GM19372 (cell line): Measurements from ENCODE around the gene GRIA2.
"Not testable (repeated sequence)": the region's sequence is repeated elsewhere in the genome, so short reads cannot be mapped to it uniquely, and the experiment has no call there.

Experiments
- ATAC-seq: cut with Tn5 transposase; IDR thresholded peaks from one replicate; pipeline ENCODE4 v1.9.1; 2021; ENCODE audit warnings: mild to moderate bottlenecking, low read depth, moderate library complexity; ENCODE audit not compliant: unreplicated experiment

Gene GRIA2

GRCh38 chr4:157246964-157247363 lies 26.4 kb downstream of the GRIA2 start:
- ATAC-seq, result no peak

GRCh38 chr4:157258165-157258564 lies 37.6 kb downstream of the GRIA2 start:
- not testable (repeated sequence) for ATAC-seq

DNA sequence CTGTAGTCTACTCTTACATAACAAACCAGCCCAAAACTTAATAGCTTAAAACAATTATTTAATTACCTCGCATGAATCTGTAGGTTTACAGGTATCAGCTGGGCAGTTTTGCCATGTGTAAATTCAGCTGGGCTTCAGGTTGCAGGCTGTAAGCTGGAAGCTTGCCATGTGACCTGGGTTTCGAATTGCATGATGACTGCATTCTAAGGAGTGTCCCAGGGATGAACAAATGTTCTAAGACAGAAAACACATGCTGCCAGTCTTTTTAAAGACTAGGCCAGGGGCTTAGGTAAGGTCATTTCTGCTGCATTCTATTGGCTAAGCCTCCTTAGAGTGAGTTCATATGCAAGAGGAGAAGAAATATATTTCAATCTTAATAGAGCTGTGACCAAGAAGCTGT lies 44.8 kb downstream of the GRIA2 start:
- ATAC-seq, result no peak

DNA sequence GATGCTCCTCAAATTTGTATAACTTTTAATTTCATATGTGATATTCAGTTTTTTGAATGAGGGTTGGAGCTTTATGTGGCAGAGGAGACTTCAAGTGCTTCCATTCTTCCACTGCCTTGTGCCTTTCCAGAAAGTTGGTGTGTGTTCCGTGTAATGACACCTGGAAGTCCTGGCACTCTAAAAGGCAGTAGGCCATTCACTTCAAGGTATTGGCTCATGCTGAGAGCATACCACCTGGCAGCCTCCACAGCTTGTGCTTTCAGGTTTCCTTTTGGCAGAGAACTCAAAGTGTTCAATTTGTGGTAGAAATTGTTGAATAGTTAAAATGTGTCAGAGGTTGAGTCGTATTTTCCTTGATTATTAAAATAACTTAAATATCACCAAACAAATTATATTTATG lies 49.6 kb downstream of the GRIA2 start:
- no peak for ATAC-seq

DNA sequence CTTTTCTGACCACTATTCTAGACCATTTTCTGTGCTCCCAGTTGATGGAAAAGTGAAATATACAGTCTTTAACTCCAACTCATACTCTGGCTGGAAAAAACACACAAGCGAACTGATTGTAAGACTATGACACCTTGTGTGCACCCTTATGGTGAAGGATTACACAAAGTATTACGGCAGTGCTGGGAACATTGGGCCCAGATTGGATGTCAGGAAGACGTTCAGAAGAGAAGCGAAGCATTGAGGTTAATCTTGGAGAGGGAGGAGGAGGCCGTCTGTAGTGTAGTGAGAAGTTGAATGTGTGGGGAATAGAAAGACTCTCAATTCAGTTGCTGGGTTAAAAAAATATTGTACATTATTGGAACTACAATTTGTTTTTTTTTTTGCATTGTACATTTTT lies 50.0 kb downstream of the GRIA2 start:
- no peak for ATAC-seq

- no peak for ATAC-seq
Measured at GRCh38 chr4:157271166-157271869, 50.8 kb downstream of the GRIA2 start.

DNA sequence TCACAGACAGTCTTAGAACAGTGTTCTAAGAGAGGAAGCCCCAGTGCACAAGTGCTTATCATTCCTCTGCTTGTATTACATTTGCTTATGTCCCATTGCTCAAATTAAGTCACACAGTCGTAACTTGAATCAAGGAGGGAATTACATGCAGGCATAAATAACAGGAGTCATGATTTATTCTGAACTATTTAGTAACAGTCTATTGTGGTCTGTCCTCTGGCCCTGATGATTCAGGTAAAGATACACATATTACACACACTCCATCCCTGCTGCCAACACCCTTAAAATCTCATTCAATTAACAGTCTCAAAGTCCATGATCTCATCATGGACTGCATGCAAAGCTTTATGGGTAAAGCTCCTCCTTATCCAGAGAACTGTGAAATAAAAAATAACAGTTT lies 60.1 kb downstream of the GRIA2 start:
- ATAC-seq, result no peak

DNA sequence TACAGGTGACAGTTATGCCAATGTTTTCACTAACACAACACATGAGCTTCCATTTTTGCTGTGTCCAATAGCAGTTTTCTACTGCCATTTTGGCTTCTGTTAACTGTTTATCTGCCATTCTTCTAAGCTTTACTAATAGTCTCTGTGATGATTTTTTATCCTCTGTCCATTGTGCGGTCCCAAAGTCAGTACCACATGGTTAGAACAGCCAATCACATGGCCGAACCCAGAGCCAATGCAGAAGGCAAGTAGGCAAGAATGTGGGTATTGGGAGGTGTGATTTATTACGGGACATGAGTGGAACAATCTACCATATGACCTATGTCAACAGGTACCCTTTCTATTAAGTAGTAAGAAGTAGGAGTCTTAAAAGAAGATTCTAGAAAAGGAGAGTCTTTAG lies 61.5 kb downstream of the GRIA2 start:
- no peak for ATAC-seq

- ATAC-seq, result no peak
Measured at GRCh38 chr4:157287445-157287844, 66.9 kb downstream of the GRIA2 start.

DNA sequence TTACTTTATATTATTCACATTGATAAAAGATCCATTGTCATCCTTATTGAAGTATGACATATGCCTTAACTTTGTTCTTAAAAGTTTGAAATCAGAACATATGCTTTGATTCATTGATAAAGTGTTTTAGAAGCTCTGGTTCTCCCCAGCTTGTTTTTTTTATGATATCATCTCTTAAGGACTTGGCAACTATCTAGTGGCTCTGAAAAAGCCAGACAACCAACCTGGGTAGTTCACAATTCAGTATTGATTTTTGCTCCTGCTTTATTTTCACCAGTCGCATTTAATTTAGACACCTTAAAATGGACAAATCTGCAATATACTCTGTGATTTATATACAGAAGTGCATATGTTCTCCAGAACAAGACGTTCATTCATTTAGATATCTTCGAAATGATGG lies 70.1 kb downstream of the GRIA2 start:
- no peak for ATAC-seq

- no peak for ATAC-seq
Measured at GRCh38 chr4:157291071-157291470, 70.5 kb downstream of the GRIA2 start.

DNA sequence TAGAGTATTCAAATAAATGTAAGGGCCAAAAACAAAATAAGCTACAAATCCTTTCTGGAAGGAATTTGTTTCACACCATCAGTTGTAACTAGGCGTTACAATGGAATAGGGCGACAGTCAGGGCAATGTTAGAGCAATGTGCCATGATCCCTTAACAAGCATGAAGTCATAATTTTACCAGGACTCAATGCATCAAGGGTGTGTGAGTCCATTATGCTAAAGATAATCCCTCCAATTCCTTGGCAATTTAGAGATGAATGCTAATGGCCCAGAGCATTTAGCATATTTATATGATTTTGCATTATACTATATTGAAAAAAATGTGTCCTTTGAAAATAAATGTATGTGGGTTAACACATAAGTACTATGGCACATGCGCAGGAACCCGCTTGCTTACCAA lies 73.1 kb downstream of the GRIA2 start:
- no peak for ATAC-seq

GRCh38 chr4:157294575-157294974 lies 74.0 kb downstream of the GRIA2 start:
- no peak for ATAC-seq

DNA sequence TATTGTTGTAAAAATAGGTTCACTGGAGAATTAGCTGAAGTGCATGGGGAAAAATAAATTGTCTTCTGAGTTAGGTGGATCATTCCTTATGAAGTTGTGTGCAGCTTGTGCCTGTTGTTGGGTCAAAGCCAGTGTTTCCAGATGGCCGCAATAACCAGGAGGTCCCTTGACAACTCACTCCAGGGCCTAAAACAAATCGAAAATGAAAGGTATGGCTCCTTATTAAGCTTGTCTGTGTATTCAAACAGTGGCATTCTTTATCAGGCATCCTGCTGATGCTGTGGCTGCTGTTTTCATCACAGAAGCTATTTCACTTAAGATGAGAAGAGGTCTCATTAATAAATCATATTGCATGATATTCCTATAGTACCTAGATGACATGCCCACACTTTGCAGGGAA lies 80.2 kb downstream of the GRIA2 start:
- no peak for ATAC-seq

DNA sequence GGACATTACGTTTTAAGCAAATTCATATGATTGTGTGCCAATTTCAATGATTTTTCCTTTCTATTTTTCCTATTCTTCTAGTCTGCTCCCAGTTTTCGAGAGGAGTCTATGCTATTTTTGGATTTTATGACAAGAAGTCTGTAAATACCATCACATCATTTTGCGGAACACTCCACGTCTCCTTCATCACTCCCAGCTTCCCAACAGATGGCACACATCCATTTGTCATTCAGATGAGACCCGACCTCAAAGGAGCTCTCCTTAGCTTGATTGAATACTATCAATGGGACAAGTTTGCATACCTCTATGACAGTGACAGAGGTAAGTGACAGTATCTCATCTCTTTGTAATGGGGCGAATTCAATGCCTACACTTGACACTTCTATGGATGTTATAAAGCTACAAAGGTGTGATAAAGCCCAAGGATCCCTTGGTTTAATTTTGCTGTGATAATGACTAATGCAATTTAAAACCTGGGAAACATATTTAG lies 83.0 kb downstream of the GRIA2 start:
- ATAC-seq, result no peak

- ATAC-seq, result no peak
Measured at GRCh38 chr4:157304769-157305168, 84.2 kb downstream of the GRIA2 start.

DNA sequence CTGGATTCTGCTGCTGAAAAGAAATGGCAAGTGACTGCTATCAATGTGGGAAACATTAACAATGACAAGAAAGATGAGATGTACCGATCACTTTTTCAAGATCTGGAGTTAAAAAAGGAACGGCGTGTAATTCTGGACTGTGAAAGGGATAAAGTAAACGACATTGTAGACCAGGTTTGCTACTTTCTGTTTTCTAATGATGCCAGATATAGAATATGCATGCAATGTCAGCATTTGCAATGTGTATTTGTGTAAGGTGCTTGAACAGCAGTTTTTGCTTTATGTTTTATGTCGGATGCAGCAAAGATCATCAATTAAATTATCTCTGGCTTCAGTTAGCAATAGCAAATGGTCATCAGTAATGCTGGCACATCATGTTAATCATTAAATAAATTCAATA lies 92.2 kb downstream of the GRIA2 start:
- ATAC-seq, result no peak

DNA sequence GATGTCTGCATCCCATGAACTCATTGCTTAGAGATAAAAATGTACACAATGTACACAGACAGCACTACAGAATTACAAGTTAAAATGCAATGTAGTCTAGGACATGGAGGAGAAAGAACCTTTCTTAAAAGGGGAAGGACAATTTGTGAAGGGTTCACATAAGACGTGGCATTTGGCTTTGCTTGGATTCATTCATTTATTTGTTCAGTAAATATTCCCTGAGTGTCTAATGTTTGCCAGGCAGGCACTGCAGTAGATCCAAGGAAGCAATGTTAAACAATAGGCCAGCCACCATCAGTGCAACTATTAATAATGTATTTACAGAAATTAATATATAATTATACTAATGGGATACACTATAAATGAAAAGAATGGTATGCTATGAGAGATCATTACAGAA lies 94.4 kb downstream of the GRIA2 start:
- no peak for ATAC-seq

DNA sequence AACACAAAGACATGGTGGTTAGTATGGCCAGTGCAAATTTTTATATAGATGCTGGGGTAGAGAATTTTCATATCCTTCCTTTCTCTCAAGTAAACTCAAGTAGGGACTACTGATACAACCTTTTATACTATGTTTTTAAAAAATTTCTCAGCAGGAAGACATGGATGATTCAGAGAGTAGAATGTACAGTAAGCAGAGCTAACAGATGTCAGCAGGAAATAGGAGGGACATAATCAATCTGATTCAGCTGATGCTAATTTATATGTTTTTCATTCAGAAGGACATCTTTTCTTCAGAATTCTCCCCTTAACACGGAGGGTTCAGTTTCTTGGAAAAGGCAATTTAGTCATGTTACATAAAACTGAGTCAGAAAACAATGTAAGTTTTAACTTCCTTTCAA lies 95.4 kb downstream of the GRIA2 start:
- ATAC-seq, result no peak

DNA sequence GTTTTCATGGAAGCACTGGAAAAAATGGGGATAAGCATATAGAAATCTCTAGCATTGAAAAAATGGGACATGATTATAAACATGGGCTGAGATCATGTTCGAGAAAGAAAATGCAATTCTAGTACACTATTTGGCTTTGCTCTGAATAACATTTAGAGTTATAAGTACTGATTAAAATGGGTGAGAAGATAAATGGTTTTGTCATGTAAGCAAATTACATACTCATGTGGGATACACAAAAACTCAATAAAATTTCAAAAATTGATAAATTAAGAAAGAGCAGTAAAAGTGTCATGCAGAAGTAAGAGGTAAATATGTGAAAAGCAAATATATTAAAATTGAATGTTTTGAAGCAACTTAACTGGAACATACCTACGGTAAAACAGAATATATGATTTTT lies 99.6 kb downstream of the GRIA2 start:
- no peak for ATAC-seq

DNA sequence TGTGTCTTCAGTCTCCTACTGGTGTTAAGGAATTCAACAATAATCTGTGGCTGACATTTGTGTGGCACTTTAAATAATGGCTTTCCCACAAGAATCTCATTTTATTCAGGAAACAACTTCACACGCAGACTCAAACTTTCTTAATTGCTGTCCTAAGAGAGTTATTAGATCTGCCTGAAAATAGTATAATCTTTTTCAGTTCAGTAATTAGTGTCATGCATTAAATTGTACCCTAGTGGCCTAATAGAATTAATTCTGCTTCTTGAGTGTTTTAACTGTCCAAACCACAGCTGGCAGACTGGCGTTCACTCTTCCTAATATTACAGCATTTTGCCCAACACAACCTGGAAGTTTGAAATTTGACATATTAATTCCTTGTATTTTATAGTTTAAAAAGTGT lies 107.1 kb downstream of the GRIA2 start:
- ATAC-seq, result no peak

DNA sequence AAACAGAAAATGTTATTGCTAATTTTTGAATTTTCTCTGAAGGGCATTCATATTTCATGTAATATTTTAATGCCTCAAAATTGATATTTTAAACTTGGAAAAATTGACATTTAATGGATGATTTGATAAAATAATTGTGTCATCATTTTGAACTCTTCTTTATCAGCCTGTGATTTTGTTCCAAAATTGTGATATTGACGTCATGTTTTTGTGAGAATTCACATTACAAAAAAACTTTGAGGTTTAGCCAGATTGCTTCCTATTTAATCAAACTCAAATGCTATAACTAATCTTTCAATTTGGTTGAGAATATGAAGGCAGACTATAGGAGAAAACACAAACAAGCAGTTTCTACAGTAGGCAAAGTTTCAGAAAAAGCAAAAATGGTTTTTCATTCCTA lies 137.4 kb downstream of the GRIA2 start:
- no peak for ATAC-seq

DNA sequence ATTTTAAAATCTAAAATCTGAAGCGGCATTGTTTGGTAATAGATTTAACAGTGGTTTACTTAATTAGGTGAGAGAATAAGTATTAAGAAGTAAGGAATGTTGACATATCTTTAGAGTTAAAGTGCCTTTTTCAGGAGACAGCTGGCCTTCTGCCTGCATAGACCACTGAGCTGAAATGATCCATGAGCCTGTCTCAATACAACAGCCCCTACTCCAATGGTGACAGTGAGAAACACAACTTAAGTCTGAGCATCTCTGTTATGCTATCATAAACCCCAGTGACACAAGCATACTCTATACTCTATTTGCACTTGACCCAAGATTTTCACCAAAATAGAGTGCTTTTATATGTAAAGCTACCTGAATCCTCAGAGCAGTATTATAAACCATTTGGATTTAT lies 137.9 kb downstream of the GRIA2 start:
- ATAC-seq, result no peak
